Fibroblast of skin of abdomen (primary cell): ENCODE measurements around the gene NOX3. TPM values are rescaled to one million over a fixed set of nuclear protein-coding genes. Genes with fewer than 3 reads are reported as not detected.
"Not testable (repeated sequence)": the region's sequence is repeated elsewhere in the genome, so short reads cannot be mapped to it uniquely, and the experiment has no call there.

Experiments used
- DNase-seq: peaks from one replicate; pipeline ENCODE4 v3.0.0-alpha.2; 2013
- polyA plus RNA-seq, 2 experiments: library from polyadenylated mRNA; unstranded; fragments of 120-200 nt; gene quantifications; one replicate each; pipeline ENCODE4 v1.2.1, GENCODE V29; 2013; ENCODE audit not compliant: insufficient read length in 2 of 2

Gene NOX3, protein sequence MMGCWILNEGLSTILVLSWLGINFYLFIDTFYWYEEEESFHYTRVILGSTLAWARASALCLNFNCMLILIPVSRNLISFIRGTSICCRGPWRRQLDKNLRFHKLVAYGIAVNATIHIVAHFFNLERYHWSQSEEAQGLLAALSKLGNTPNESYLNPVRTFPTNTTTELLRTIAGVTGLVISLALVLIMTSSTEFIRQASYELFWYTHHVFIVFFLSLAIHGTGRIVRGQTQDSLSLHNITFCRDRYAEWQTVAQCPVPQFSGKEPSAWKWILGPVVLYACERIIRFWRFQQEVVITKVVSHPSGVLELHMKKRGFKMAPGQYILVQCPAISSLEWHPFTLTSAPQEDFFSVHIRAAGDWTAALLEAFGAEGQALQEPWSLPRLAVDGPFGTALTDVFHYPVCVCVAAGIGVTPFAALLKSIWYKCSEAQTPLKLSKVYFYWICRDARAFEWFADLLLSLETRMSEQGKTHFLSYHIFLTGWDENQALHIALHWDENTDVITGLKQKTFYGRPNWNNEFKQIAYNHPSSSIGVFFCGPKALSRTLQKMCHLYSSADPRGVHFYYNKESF
- polyA plus RNA-seq (2013, experiment 1 of 2; ENCODE audit: insufficient read length): not detected
- polyA plus RNA-seq (2013, experiment 2 of 2; ENCODE audit: insufficient read length): not detected

DNA sequence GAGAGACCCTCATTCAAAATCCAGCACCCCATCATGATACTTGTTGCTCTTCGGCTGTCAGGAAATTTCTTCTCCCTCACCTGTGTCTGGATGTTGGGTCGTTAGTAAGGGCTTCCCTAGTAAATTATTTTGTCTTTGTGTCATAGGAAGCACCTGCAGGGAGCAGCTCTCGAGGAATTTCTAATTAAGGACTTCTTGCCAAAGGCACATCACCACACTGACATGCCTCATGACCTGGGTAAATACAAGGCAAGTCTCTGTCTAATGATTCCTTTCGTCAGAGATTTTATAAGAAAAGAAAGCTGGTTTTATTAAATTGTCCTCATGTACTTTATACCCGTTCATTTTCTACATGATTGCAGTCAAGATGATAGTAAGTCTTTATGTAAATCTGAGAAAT is at the start of gene NOX3:
TSS of gene NOX3 (minus strand) at position 74 of the 400 bp plus-strand sequence. CDS start at position 35, 39 bp downstream.
- DNase-seq: no peak

DNA sequence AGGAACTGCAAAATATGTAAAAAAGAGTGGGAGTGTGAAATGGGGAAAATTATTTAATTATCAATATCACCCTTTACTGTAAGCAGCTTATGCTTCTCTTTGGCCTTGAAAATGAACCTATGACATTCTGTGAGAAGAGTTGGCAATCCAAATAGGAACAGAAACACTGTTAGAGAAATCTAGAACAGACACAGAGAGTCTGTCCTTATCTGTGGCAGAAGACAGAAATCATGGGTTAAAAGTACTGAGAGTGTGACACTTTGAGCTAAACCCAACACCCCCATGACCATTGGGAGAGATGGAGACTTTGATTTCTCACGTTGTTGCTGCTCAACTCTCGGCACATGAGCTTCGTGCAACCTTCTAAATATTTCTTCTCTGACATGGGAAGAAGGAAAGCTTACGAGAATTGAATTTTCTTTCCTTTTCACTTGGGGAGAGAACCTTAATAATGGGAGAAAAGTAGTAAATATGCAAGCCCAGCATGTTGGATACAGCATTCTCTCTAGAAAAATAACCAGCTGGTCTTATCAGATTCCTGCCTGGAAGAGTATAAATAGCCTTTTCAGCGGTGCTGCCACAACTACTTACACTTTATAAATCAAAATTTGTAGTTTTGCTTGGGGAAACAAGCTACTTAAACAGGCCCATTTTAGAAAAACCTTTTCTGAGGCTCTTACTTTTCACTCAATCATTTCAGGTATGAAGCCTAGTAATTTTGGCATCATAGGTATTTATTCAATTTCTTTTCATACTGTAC is 49.4 kb upstream of the NOX3 start:
- no peak for DNase-seq

DNA sequence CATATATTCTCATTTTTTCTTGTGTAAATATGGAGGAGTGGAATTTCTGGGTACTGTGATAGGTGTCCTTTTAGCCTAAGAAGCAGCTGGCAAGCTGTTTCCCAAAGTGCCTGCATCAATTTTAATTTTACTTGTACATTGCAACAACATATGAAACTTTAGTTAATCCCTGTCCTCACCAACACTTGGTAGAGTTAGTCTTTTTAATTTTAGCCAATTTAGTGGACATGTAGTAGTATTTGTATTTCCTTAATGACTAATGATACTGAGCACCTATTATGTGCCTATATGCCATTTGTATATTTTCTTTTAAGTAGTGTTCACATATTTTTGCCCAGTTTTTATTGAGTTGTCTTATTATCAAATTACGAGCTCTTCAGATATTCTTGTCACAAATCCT is 46.8 kb upstream of the NOX3 start:
- DNase-seq: no peak

DNA sequence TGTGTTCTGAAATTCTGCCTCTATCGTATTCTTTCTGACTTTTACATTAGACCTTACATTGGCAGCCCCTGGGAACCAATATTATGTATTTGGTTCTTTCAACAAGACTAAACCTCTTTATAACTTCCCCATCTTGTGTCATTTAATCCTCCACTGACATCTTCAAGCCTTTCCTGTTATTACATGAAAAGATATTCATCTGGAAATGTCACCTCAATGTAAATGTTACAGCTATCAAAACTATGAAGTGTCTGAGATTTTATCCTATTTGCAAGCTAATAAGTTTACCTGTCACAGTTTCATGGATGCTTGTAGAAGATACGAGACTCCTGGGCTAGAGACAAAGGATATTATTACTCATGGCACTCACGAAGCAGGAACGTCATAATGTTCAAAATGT is 43.9 kb upstream of the NOX3 start:
- no peak for DNase-seq

DNA sequence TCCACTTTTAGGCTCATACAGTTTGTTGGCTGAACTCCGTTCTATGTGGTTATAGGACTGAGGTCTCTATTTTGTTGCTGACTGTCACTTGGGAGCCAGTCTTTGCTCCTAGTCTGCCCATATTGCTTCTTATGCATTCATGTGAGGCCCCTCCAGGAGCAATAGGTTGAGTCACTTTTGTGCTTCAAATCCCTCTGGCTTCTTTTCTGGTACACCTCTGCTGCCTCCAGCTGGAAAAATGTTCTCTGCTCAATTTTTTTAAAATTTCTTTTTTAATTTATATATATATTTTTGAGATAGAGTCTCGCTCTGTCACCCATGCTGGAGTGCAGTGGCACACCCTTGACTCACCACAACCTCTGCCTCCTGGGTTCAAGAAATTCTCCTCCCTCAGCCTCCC is 42.7 kb upstream of the NOX3 start:
- DNase-seq: peak; percentile 48

DNA sequence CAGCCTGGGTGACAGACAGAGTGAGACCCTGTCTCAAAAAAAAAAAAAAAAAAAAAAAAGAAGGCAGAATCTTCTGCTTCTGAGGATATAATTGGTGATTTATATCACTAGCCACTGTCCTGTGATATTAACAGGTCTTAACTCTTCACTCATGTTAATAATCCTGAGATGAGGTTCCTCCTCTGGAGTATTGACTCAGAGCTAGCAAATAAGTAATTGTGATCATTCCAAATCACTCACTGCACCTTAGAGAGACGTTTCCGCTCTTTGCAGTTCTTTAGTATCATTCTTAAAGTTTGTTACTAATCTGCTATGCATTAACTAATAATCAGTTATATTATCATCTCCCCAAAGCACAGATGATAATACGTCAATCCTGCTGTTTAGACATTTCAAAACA is 41.6 kb upstream of the NOX3 start:
- DNase-seq: no peak

DNA sequence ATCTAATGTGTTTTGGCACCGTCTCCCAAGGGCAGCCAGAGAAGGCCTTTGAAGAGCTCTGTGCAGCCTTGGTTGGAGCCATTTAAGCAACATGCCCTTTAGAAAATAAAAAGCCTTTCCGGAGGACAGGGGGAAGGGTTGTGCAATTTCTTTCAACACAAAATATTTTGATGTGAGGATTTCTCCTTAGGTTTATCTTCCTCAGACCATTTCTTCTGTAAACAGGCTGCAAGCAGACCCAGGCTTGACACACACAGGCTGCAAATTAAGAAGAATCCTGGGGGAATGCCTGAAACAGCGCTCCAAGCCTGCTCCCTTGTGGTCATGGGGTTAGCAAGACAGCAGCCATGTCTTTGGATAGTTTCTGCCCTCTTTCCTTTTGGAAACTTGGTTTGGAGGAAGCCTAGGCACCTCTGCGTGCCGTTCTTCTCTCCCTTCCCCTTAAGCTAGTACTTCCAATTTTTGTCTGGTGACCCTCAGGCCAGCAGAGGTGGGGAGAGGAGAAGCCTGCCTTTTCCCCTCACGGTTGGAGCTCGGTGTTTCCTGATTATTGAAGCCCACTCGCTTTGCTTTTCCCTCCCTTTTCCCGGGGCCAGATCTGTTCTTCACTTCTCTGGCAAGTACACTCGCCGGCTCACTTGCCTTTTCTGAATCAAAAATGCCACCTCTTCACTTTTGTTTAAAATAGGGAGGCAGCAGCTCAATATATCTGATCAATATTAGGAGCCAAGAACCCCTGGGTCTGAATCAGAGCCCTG is 39.6 kb upstream of the NOX3 start:
- peak; percentile 87 for DNase-seq

DNA sequence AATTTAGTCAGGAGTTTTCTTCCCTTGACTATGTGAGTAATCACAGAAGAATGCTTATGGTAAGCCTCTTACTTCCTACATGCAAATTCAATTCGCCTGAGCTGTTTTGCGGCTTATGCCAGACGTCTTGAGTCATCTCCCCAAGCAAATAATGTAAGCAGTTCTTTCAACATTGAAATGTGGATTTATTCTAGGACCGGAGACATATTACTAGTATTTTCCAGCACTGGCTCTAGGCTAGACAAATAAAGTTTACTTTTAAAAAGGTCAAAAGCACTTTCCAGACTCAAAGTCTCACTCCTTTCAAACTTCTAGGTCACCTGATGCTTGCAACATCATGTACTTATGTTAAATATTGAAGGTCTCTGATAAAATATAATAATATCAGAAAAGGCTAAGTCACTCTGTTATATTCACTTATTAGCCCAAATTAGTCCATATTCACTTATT is 38.1 kb upstream of the NOX3 start:
- DNase-seq: peak; percentile 100

DNA sequence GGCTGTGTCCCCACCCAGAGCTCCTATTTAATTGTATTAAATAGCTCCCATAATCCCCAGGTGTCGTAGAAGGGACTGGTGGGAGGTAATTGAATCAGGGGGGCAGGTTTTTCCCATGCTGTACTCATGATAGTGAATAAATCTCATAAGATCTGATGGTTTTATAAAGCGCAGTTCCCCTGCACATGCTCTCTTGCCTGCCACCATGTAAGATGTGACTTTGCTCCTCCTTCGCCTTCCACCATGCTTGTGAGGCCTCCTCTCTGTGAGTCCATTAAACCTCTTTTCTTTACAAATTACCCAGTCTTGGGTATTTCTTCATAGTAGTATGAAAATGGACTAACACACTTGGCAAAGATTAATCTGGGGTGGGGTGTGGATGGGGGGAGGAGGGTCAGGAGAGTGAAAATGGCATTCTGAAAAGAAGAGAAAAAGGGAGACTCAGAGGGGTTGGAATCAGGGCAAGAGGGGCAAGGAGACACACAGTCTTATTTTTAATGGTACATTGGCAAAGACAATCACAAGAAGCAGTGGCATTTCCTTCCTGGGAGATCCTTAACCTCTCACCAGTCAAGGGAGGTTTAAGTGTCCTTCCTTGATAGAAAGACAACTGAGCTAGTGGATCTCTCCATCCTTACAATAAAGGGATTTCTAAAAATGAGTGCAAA is 37.5 kb upstream of the NOX3 start:
- DNase-seq: no peak

DNA sequence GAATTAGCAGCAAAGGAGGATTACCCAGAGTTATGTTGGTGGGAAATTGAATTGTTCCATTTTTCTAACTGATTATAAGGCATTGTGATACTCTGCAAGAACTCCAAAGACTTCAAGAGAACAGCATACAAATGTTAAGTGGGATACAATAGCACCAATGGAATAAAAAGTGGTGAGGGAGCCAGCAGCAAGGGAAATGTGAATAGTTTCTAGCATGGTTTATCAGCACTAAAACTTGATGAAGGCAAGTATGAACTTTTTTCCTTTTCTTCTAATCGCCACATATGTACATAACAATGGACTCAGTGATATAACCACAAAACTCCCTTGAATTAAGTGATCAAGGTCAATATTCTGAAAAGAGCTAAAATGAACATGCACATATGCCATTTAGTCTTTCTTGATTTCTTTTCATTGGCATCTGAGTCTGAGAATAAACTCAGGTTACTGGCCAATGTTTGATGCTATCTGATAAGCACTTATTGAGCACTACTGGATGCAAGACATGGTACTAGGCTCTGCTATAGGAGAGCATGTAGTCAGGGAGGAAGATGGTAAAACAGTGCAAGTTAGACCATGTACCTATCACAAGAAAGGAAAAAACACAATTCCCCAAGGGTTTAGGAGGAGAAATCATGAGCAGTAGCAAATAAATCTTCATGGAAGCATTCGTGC is 36.6 kb upstream of the NOX3 start:
- DNase-seq: no peak

DNA sequence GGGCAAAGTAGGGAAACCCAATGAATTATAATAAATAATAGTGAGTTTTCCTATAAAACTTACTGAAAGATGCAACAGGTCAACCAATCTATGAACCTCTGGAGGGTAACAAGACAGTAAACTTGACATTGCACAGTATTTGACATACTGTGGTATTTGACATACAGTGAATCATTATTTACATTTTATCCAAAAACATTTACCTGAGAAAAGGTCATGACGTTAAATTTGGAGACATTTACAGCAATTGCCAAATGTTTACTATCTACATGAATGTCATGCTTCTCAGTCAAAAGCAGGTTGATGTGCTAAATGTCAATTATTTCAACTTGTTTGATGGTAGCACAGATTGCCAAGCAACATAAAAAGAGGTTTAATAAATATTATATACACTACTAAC is 35.8 kb upstream of the NOX3 start:
- DNase-seq: no peak

DNA sequence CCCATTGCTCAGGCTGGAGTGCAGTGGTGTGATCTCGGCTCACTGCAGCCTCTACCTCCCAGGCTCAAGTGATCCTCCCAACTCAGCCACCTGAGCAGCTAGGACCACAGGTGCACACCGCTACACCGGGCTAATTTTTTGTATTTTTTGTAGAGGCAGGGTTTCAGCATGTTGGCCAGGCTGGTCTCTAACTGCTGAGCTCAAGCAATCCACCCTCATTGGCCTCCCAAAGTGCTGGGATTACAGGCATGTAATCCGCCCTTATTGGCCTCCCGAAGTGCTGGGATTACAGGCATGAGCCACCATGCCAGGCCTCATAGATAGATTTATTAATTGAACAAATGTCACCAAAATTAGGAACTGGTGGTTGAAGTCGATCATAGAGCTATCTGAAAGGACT is 32.6 kb upstream of the NOX3 start:
- not testable (repeated sequence) for DNase-seq

DNA sequence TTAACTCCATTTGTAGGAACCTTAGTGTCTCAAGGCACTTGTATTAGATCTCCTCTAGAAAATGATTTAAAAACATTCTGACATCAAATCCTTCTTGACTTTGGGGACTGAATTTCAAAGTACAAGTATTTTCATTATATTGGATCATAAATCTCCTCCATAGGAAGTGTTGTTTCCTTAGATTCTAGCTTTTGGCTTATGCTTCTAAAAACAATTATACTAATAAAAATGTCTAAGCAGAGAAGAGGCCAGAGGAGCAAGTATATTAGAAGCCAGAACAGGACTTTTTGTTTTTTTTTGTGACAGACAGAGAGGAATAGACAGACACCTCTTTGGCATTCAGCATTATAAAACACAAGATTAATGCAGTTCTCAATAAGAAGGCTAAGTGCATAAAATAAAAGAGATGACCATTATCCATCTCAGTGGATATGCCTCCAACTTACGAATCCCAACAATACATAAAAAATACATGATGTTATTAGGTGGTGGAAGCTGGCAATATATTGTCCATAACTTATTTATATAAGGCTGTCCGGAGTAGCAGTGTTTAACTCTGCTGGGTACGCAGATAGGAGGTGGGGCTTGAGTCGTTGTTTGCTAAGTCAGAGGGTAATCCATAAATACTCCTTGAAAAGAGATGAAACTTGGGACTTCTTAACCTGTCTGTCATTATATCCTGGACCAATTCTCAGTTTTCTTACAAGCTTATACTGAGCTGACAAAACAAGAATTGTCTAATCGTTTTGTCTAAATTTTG is 31.9 kb upstream of the NOX3 start:
- no peak for DNase-seq

DNA sequence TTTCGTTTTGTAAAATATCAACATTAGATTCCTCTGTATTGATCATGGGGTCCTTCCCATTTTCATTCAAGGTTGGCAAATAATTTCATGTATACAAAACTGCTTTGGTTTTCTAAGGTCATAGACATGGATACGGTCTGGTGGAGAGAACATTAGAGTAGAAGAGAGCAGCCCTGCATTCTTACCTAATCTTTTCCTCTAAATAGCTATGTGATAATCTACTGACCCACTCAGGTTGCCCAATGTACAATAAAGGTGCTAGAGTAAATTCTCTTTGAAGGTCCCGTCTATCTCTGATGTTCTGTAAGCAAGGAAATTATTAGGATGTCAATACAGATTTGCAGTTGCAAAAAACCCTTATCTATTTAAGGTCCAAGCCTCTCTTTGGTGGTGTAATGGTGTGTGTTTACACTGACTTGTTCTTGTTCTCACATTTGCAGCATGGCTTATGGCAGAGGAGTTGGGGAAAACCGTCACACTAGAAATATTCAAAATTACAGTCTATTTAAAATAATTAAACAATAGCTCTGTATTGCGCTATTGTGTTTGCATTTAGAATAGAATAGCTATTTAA is 31.2 kb upstream of the NOX3 start:
- DNase-seq: no peak

DNA sequence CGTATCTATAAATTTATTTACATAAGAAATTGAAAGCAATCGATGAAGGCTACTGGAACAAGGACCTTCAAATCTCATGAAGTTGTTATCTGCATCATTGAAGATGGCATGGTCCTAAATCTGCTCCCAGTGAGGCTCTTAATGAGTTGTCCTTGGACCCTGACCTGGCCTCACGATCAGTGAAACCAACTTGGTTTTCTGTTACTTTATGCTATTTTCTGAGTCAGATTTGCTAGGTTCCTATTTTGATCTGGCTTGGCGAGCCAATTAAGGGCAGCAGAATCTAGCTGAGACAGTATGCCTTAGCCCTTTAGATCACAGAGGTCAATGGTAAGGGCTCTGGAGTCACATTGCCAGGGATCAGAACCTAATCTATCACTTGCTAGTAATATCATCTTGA is 30.1 kb upstream of the NOX3 start:
- DNase-seq: no peak

DNA sequence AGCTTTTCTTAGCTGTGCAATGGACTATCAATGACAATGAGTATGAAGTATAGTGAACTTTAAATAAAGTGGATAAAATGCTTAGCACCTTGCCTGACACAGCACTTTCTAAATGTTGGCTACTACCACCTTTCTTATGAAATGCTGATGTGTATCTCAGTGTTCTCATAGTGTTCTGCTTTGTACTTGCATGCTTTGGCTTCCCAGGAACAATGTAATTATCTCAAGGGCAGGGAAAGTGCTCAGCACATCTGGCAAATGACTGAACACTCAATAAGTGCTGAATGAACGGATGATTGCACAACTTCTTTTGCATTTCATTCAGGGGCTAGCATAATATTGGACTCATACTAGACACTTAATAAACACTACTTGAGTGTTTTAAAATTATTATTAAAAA is 28.2 kb upstream of the NOX3 start:
- DNase-seq: peak; percentile 81

DNA sequence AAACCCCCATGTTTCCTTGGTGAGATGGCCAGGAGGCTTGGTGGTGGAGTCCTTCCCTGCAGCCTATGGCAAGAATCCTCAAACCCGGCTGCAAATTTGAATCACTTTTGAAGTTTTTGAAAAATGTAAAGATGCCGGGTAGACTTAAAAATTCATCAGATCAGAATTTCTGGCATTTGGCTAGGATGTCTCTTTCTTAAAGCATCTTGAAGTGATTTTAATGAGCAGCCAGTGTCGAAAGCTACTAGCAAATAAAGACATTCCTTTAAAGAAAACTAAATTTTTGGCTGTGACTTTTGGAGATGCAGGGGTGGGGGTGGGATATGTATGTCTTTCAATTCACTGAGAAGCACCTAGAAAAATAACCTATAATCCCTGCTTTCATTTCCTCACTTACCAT is 25.6 kb upstream of the NOX3 start:
- peak; percentile 96 for DNase-seq

DNA sequence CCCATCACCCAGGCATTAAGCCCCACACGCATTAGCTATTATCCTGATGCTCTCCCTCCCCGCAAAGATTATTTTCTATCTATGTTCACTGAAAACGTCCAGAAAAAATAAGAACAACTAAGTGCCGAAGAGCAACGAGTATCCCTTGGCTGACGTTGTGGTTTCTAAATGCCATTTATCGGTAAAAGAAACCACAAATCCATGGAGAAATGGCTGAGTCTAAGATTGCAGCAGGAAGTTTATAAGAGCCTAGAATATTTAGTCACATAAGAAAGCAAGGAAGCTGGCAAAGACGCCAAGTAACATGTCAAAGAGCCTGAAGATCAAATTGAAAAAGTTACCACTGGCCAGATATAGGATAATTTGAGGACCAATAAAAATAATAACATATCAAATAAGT is 18.1 kb upstream of the NOX3 start:
- no peak for DNase-seq

DNA sequence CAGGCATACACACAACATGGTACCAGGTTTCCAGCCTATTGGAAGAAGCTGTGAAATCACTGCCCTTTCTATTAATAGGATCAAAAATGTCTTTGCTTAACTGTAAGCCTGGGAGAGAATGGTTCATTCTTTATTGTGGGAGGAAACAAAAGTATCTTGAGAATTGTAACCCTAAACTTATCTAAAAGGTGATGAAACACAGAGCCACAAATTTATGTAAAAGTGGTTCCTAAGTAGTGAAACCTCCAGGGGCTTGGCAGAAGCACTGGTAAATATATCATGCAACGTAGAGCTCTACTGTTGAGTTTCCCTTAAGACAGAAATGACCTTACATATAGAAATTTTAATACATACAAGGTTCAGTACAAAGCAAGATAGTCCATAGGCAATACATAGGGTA is 17.2 kb upstream of the NOX3 start:
- DNase-seq: peak; percentile 82

DNA sequence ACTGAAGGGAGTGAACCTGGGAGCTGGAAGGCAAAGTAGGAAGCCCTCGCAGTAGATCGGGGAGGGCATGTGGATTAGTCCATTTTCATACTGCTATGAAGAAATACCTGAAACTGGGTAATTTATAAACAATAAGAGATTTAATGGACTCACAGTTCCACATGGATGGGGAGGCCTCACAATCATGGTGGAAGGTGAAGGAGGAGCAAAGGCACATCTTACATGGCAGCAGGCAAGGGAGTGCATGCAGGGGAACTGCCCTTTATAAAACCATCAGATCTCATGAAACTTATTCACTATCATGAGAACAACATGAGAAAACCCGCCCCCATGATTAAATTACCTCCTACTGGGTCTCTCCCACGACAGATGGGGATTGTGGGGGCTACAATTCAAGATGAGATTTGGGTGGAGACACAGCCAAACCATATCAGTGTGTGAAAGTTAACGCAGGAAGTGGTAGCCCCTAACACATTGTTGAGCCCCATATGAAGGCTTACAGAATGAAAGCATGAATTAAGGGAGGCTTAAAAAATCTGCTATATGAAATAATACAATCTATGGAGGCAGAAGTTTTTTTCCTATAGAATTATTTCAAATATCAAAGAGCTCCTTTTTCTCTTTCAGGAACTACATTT is 15.5 kb upstream of the NOX3 start:
- DNase-seq: not testable (repeated sequence)
